AG10803 (cell line): Measurements from ENCODE around the gene DGCR2.
A peak's percentile ranks its signal among the peaks of the same experiment; 100 is the strongest.
"Not testable (repeated sequence)": the region's sequence is repeated elsewhere in the genome, so short reads cannot be mapped to it uniquely, and the experiment has no call there.

Experiments
- DNase-seq: peaks from one replicate; pipeline ENCODE4 v3.0.0; 2010; ENCODE audit warnings: low read depth
- H3K4me3 ChIP-seq: 2 replicates; pipeline ENCODE4 v1.5.1; 2011; ENCODE audit warnings: mild to moderate bottlenecking, low read length, control low read depth
- TF ChIP-seq, protein P1 (sequence below): conservative IDR thresholded peaks from 2 replicates; pipeline ENCODE4 v1.5.1; 2011; ENCODE audit warnings: mild to moderate bottlenecking, low read length, control low read depth, inconsistent platforms

Gene DGCR2

DNA sequence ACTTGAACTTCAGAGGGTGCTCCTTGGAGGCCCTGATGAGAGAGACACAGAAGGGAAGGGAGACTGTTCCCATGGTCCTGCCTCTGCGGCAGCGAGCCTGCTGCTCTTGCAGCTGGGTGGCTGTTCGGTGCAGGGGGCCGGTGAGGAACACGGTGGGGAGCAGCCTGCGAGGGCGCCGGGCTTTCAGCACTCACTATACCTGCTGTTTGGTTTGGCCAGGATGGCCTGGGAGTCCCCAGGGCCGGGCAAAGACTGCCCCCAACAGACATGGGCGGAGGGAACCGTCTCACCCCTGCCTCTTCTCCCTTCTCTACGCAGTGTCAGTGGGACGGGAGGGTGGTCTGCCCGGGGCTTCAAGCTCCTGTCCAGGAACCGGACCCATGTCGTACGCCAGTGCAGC lies 128.2 kb downstream of the DGCR2 start:
- DNase-seq, result no peak
- TF ChIP-seq, protein P1, sequence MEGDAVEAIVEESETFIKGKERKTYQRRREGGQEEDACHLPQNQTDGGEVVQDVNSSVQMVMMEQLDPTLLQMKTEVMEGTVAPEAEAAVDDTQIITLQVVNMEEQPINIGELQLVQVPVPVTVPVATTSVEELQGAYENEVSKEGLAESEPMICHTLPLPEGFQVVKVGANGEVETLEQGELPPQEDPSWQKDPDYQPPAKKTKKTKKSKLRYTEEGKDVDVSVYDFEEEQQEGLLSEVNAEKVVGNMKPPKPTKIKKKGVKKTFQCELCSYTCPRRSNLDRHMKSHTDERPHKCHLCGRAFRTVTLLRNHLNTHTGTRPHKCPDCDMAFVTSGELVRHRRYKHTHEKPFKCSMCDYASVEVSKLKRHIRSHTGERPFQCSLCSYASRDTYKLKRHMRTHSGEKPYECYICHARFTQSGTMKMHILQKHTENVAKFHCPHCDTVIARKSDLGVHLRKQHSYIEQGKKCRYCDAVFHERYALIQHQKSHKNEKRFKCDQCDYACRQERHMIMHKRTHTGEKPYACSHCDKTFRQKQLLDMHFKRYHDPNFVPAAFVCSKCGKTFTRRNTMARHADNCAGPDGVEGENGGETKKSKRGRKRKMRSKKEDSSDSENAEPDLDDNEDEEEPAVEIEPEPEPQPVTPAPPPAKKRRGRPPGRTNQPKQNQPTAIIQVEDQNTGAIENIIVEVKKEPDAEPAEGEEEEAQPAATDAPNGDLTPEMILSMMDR, result no peak
- H3K4me3 ChIP-seq, result no peak overlapping the region

DNA sequence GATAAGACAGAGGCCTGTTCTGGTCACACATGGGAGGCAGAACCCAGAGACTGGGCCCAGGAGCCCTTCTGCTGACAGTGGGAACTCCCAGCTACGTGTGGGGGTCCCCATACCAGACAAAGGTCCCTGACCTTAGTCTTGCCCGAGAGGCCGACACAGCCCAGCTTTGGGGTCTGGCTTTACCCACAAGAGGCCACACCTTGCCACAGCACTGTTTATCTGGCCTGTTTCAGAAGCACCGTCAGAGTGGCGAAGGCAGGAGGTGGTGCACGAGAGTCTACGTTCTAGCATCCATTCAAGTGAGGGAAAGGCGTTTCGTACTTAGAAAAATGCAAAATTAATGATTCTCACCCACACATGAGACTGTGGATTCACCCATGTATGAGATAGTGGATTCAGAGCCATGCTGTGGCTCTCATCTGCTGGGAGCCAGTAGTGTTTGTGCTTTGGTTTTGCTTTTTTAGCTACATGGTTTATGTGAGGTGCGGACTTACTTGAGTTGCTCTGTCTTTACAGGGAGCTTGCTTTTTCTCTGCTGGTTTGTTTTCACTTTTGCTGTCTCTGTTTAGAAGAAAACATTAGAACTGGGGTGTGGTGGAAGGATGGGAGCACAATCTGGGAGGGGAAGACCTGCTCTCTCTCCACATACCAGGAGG lies 129.5 kb downstream of the DGCR2 start:
- DNase-seq, result no peak
- TF ChIP-seq, protein P1, result no peak

DNA sequence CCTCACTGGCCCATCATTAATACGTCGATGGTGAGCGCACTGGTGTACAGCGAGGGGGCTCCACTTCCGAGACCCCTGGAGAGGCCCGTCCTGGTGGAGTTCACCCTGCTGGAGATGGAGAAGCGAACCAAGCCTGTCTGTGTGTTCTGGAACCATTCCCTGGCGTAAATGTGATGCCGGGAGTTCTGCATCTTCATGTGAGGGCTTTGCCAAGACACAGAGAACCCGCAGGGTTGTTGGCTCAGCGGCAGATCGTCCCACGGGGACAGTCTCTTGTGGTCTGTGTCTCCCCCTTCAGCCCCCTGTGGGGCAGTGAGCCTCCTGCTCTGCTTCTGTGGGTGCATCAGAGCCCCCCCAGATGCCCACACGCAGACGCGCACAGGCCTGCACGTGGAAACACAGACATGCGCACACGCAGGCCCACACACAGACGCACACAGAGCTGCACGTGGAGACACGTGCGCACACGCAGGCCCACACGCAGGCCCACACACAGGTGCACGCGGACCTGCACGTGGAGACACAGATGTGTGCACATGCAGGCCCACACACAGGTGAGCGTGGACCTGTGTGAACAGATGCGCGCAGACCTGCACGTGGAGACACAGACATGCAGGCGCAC lies 130.3 kb downstream of the DGCR2 start:
- no peak overlapping the region for H3K4me3 ChIP-seq
- TF ChIP-seq, protein P1, result no peak
- no peak for DNase-seq

More for the DNA sequence above, 129.5 kb downstream of the DGCR2 start:
- H3K4me3 ChIP-seq, result no peak overlapping the region

DNA sequence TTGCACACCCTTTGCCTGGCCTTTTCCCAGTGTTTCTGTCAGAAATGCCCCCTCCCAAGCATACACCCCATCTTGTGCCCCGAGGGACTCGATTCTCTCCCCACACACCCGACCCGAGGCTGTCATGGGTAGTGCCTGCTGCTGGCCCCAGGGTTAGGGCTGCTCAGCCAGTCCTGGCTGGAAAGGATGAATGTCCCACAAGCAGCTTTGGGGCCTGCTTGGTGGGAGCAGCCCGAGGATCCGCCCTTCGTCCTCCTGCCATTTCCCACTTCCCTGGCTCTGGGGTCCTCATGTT lies 131.1 kb downstream of the DGCR2 start:
- TF ChIP-seq, protein P1, result no peak
- DNase-seq, result no peak
- H3K4me3 ChIP-seq, result no peak overlapping the region

DNA sequence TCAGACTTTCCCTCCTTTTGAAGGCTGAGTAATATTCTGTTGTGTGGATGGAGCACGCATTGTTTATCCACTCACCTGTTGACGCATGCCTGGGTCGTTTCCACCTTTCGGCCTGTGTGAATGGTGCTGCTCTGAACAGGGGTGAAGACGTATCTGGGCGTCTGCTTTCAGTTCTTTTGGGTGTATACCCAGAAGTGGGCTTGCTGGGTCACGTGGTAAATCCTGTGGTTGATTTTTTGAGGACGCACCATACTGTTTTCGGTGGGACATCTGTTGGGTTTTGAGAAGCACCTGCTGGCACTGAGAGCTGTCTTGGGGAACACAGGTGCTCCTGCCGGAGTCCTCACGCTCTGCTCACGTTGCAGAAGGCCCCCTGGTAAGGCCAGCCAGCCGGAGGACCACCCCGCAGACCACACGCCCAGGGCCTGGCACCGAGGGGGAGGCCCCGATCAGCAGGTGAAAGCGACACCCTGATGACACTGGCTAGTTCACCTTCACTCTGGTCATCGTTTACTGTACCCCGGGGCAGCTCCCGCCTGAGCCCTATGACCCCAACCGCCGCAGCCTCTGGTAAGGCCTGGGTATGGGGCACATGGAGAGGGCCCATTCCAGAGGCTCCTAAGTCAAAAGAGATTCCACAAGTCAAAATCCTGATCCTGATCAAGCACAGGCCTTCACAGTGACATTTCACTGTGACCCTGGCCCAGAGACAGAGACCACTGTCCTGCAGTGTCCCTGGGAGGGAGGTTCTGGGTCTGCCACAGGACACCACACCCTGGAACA lies 131.7 kb downstream of the DGCR2 start:
- TF ChIP-seq, protein P1, result no peak
- no peak overlapping the region for H3K4me3 ChIP-seq
- no peak for DNase-seq

DNA sequence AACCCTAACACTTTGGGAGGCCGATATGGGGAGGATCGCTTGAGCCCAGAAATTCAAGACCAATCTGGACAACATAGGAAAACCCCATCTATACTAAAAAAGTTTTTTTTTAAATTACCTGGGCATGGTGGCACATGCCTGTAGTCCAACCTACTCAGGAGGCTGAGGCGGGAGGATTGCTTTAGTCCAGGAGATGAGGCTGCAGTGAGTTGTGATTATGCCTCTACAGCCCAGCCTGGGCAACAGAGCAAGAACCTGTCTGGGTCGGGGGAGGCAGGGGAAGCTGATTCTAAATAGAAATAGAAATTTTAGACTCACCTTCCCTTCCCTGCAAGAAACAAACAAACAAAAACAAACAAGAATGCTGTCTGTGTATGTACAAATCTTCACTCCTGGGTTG lies 133.3 kb downstream of the DGCR2 start:
- no peak for DNase-seq
- TF ChIP-seq, protein P1, result no peak
- H3K4me3 ChIP-seq, result no peak overlapping the region

DNA sequence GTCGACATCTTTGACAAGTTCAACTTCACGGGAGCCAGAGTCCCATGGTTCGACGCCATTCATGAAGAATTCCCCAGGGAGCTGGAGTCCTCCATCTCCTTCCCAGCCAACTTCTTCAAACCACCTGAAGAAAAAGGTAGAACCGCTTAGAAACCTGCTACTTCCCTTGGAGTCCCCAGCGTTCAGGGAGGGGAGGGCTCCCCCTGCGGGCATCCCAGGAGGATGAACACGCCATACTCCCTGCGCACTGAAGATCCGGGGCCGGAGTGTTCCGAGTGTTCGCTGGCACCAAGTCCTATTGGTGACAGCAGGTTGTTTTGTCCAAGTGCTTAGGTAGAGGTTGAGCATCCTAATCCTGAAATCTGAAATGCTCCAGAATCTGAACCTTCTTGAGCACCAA lies 134.4 kb downstream of the DGCR2 start:
- no peak for DNase-seq
- no peak overlapping the region for H3K4me3 ChIP-seq
- TF ChIP-seq, protein P1, result peak; percentile 16; the same call in 1 of the 2 replicates

DNA sequence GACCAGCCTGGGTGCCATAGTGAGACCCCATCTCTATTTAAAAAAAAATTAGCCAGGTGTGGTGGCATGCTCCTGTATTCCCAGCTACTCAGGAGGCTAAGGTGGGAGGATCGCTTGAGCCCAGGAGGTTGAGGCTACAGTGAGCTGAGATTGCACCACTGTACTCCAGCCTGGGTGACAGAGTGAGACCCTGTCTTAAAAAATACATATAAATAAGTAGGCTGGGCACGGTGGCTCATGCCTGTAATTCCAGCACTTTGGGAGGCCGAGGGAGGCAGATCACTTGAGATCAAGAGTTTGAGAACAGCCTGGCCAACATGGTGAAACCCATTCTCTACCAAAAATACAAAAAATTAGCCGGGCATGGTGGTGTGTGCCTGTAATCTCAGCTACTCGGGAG lies 135.1 kb downstream of the DGCR2 start:
- not testable (repeated sequence) for H3K4me3 ChIP-seq, DNase-seq
